Natural killer cell treated with Interleukin-12 subunit alpha and Interleukin-12 subunit beta and Interleukin-15 and Interleukin-18, amount 100 ng/mL, for 72 hours (primary cell): ENCODE results near the gene TANC1. TPM values are rescaled to one million over a fixed set of nuclear protein-coding genes. Genes with fewer than 3 reads are reported as not detected.

Experiments
- ATAC-seq, 2 donors: fragments of 150-1000 bp; cut with Tn5 transposase in 1 of 2; sonication (Bioruptor Pico), chemical (Tn5 transposase) in 1 of 2; 2 replicates each; pipeline ENCODE4 v1.10.0; 2021
- DNase-seq: peaks from one replicate; pipeline ENCODE4 v3.0.0; 2022; ENCODE audit warnings: low spot score
- H3K27ac Mint-ChIP-seq, 2 donors: 1 replicate in 1 of 2; 2 replicates in 1 of 2; pipeline ENCODE4 v1.8.0; 2022; ENCODE audit warnings: mixed read lengths in 2 of 2, mild to moderate bottlenecking in 1 of 2, moderate library complexity in 1 of 2
- H3K27me3 Mint-ChIP-seq, 2 donors: 1 replicate in 1 of 2; 2 replicates in 1 of 2; pipeline ENCODE4 v1.8.0; 2022; ENCODE audit warnings: mixed read lengths in 2 of 2
- H3K36me3 Mint-ChIP-seq: one replicate; pipeline ENCODE4 v1.8.0; 2022; ENCODE audit warnings: mixed read lengths
- H3K4me1 Mint-ChIP-seq, 2 donors: 1 replicate in 1 of 2; 2 replicates in 1 of 2; pipeline ENCODE4 v1.8.0; 2022; ENCODE audit warnings: low read depth in 2 of 2, mixed read lengths in 2 of 2, mild to moderate bottlenecking in 1 of 2
- H3K4me3 Mint-ChIP-seq: one replicate; pipeline ENCODE4 v1.8.0; 2022; ENCODE audit warnings: mixed read lengths
- H3K9me3 Mint-ChIP-seq: 2 replicates; pipeline ENCODE4 v1.8.0; 2022; ENCODE audit warnings: mixed read lengths
- total RNA-seq, 2 donors: library from RNA; stranded (reverse); gene quantifications; one replicate each; pipeline ENCODE4 v1.2.3, GENCODE V29; 2022

The TANC1 gene
- total RNA-seq, 2 donors from 2014 or later = 0.21 to 0.56 TPM

DNA sequence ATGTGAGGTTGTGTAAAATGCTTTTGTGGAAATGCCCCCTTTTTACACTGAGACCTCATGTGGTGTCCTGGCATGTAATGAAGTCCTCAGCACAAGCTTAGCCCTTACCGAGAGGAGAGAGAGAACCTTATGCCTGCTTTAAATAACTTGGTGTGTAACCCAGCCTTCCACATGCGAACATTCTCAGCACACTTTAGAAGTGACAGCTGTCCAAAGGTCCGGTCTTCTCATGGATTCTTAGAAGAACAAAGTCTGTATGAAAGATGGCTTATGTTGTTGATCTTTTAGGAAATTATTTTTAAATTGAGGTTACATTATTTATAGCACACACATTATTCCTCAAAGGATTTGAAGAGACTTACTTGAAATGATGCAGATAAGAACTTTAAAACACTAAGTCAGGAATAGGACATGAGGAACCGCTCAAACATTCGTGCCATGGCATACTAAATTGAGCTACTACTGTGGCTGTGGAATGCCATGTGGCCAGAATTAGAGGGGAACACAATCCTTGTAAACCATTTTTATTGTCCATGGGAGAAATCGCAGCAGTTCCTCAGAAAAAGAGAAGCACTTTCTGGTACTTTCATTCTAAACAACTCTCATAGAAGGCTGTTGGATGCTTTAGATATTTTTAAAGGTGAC lies 238.4 kb downstream of the TANC1 start:
- H3K4me1 Mint-ChIP-seq = peaks cover 31 to 43% of the 10 kb centered on the region in 2 donors

DNA sequence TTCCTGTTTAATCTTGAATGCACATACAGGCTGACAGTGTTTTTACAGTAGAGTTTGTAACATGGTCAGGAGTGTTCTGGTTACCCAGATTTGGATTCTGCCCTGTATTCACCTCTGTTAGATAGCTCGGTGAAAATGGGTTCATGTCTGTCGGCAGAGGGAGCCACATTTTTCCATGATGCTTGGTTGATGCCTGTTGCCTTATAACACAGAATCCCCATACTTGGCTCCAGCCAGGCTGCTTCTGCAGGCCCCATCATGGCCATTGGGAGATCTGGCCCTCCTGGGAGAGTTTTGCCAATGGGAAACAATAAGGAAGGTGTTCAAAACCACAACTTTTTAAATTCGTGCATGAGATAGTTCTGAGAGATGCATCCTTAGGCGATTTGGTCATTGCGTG lies 240.0 kb downstream of the TANC1 start:
- no peak overlapping the region for H3K27ac Mint-ChIP-seq
- peak; percentile 22 for DNase-seq

More for the DNA sequence above, 238.4 kb downstream of the TANC1 start:
- H3K27ac Mint-ChIP-seq = no peak overlapping the region
- H3K36me3 Mint-ChIP-seq = no peaks in the 10 kb centered on the region
- no peaks in the 10 kb centered on the region for H3K27me3 Mint-ChIP-seq
- DNase-seq (peak; percentile 10), ATAC-seq (no peak)
- no peaks in the 10 kb centered on the region for H3K9me3 Mint-ChIP-seq
- no peak overlapping the region for H3K4me3 Mint-ChIP-seq

DNA sequence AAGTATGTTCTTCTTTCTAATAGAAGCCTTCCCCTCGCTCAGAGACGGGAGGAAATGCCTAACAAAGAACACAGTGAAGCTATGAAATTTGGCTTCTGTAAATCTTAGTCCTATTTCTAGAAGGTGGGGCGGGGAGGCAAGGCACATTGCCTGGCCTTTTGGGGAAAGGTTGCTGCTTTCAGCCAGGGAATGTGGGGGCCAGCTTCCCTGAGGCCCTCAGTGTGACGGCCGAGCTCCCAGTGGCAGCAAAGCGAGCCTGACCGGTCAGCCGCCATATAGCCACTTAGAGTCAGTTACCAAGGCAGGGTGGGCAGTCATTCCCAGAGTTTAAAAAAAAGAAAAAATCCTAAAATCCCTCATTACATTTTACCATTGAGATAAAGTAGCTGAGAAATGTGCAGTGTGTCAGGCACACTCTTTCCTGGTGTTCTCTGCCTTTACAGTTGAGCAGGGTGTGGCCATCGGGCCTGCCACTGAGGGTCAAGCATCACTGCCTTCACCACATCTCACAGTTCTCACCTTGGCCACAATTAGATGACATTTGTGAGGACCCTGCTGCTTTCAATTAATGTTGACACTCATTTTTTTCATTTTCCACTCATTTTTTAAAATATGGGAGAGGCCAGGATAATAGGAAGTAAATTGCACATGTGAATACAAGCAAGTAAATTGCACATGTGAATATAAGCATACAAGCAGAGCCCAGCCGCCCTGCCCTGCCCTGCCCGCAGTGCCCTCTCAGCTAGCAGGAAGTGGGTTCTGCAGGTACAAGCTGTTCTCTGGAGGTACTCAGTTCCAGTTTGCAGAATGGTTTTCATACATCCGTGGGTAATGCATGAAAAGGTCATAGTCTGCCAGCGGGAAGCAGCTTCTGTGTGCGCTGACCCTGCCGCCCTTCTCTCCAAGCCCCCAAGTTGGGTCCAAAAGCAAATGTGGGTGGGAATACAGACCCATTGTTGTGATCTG lies 241.2 kb downstream of the TANC1 start:
- H3K4me1 Mint-ChIP-seq = peaks cover 26 to 39% of the 10 kb centered on the region in 2 donors
- H3K4me3 Mint-ChIP-seq = peak overlapping the region; percentile 36
- H3K36me3 Mint-ChIP-seq = no peaks in the 10 kb centered on the region
- peak overlapping the region in 1 of 2 donors; percentile 37 for H3K27ac Mint-ChIP-seq
- no peaks in the 10 kb centered on the region for H3K9me3 Mint-ChIP-seq
- no peaks in the 10 kb centered on the region for H3K27me3 Mint-ChIP-seq
- ATAC-seq = peak; percentile 56 to 62
- peak; percentile 54 for DNase-seq

More for the DNA sequence above, 240.0 kb downstream of the TANC1 start:
- H3K4me1 Mint-ChIP-seq = peaks cover 26 to 39% of the 10 kb centered on the region in 2 donors
- ATAC-seq = no peak
- no peaks in the 10 kb centered on the region for H3K36me3 Mint-ChIP-seq
- H3K4me3 Mint-ChIP-seq = no peak overlapping the region
- H3K9me3 Mint-ChIP-seq = no peaks in the 10 kb centered on the region
- no peaks in the 10 kb centered on the region for H3K27me3 Mint-ChIP-seq

DNA sequence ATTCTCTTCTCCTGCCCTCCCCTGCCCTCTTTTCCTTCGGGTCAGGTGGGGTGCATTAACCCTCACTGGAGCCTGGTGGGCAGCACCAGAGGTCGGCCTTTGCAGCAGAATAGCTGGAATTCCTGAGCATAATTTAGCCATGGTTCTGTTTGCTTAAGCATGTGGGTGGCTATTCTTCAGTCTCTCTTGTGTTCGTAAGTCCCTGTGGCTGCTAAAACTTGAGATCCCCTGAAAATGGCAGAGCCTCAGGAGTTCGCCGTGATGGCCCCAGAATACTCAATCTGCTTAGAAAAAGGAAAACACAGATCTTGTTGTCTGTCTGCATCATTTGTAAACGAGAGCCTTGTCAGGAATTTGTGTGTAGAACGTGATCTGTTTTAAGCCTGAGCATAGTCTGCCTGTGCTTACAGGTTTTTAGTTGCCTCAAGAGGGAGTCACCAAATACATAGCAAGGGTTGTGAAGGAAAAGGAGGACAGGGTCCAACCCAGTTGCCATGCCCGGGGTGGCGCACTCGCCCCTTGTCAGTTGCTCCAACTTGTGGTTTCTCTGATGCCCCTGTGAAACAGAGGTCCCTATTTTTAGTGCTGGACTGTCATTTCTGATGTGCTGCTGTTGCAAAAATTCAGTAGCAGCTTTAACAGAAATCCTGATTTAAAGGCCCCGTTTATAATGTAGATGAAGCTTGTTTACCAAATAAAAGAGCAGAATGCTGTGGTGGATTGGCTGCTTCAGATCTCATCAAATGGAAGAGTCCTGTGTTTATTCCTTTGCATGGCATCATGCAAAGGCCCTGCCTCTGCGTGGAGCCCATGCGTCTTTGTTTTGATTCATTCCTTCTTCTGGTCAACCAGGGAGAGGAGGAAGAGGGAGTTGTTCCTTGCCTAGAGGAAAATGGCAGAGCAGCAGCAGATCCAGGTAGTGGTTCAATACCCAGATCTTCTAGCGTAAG lies 243.3 kb downstream of the TANC1 start:
- no peak overlapping the region for H3K4me3 Mint-ChIP-seq
- H3K4me1 Mint-ChIP-seq = peaks cover 26 to 39% of the 10 kb centered on the region in 2 donors
- no peak for ATAC-seq
- peak overlapping the region in 1 of 2 donors; percentile 37 for H3K27ac Mint-ChIP-seq
- no peaks in the 10 kb centered on the region for H3K9me3 Mint-ChIP-seq
- no peaks in the 10 kb centered on the region for H3K27me3 Mint-ChIP-seq
- H3K36me3 Mint-ChIP-seq = no peaks in the 10 kb centered on the region
- peak; percentile 49 for DNase-seq

DNA sequence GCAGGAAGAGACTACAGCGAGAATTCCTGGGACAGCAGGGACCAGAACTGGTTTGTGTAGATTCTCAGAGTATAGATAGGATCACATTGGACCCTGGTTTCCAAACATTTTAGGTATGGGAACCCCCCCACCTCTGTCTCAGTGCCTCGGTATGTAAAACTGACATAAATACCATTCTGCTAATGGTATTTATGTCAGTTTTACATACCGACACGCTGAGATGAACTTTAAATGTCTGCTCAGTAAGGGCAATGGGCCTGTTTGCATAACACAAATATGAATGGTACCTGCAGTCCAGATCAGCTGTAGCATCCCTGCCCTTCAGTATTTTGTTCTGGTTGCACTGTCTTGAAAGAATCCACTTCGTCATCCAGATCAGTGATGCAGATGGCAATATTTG lies 244.9 kb downstream of the TANC1 start:
- no peak for ATAC-seq
- no peak overlapping the region for H3K27ac Mint-ChIP-seq
- no peaks in the 10 kb centered on the region for H3K36me3 Mint-ChIP-seq

DNA sequence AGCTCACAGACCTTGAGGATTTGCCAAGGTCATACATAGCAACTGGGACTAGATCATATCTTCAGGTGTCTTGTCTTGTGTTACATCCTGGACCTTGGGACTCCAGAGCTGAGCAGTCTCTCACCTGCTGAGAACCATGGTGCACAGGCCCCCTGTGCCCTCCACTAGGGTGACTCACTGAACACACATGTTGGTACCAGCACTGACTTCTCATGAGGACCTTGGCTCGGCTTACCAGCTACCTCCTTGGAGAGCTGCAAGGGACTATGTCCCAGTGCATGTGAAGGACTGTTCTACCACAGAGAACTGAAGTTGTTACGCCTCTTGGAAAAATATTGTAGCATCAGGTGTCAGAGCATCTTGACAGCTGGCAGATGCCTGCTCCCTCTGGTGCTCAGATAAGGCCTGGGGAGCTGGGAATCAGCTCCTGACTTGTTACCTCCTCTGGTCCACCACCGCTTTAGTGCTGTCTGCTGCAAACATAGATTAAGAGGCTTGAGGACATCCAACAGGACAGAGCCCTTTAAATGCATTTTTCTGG lies 246.0 kb downstream of the TANC1 start:
- ATAC-seq (no peak), DNase-seq (peak; percentile 50)
- Mint-ChIP-seq H3K4me3 (no peak overlapping the region), H3K27ac (no peak overlapping the region), H3K9me3 (no peaks in the 10 kb centered on the region), H3K27me3 (no peaks in the 10 kb centered on the region), H3K36me3 (no peaks in the 10 kb centered on the region), H3K4me1 (peaks cover 23 to 27% of the 10 kb centered on the region in 2 donors)

More for the DNA sequence above, 244.9 kb downstream of the TANC1 start:
- Mint-ChIP-seq H3K27me3 (no peaks in the 10 kb centered on the region), H3K9me3 (no peaks in the 10 kb centered on the region), H3K4me3 (no peak overlapping the region), H3K4me1 (peaks cover 26 to 33% of the 10 kb centered on the region in 2 donors)
- DNase-seq = no peak

DNA sequence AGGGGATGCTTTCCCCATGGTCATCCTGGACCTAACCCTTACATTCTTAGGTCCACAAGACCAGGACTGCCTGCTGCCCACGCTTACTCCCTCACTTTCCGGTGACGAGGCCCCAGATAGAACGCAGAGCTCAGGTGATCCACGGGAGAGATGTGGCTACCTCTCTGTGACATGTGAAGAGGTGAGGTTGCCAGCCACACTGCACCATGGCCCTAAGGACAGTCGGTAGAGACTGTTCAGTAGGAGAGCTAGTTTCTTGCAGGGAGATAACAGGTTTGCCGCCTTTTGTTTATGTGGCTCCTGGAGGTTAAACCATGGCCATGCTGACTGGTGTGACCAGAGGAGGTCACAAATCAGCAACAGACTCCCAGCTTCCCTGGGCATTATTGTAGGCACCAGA lies 246.7 kb downstream of the TANC1 start:
- Mint-ChIP-seq H3K27me3 (no peaks in the 10 kb centered on the region), H3K4me1 (peaks cover 16 to 19% of the 10 kb centered on the region in 2 donors), H3K9me3 (no peaks in the 10 kb centered on the region), H3K36me3 (no peaks in the 10 kb centered on the region), H3K27ac (no peak overlapping the region), H3K4me3 (no peak overlapping the region)
- ATAC-seq = no peak
- peak; percentile 42 for DNase-seq

DNA sequence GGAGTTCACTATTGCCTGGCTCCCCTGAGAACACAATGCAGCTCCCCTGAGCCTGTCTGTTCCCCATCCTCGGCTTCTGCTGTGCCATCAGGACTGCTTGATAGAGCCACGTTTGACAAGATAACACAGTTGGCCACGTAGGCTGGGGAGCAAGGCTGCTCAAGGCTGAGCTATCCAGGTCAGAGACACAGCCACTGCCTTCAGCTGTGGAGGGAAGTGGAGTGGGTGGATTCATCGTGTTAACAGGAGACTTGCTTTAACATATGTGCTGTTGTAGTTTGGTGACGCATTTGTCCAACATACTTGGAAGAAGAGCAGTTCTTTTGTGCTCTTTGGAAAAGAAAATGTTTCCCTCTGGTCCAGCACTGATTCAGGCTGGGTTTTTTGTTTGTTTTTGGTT lies 249.2 kb downstream of the TANC1 start:
- no peak for DNase-seq
- no peak for ATAC-seq

DNA sequence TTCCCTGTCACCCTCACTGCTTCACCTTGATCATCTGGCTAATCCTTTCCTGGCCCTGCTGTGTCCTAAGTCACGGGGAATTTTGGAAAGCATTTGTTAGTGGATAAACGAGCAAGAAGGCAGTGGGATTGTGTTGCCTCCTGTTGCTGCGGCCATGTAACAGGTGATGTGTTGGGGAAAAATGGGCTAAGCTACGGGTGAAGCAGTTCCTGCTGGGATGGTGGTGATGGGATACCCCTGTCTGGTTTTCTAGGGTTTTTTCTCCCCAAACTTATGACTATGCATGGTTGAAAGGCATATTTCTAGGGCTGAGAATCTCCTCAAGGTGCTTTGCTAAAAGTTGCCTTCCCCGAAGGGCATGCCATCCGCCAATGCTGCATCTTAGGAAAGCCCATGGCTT lies 249.9 kb downstream of the TANC1 start:
- Mint-ChIP-seq H3K27me3 (peaks cover 0 to 2% of the 10 kb centered on the region in 2 donors), H3K27ac (no peak overlapping the region), H3K9me3 (no peaks in the 10 kb centered on the region), H3K4me1 (peaks cover 0 to 4% of the 10 kb centered on the region in 2 donors), H3K4me3 (no peak overlapping the region), H3K36me3 (no peaks in the 10 kb centered on the region)
- ATAC-seq (no peak), DNase-seq (no peak)

More for the DNA sequence above, 249.2 kb downstream of the TANC1 start:
- H3K27me3 Mint-ChIP-seq = peaks cover 0 to 2% of the 10 kb centered on the region in 2 donors
- H3K27ac Mint-ChIP-seq = no peak overlapping the region
- H3K4me1 Mint-ChIP-seq = peaks cover 0 to 4% of the 10 kb centered on the region in 2 donors
- no peaks in the 10 kb centered on the region for H3K36me3 Mint-ChIP-seq
- H3K4me3 Mint-ChIP-seq = no peak overlapping the region
- no peaks in the 10 kb centered on the region for H3K9me3 Mint-ChIP-seq

DNA sequence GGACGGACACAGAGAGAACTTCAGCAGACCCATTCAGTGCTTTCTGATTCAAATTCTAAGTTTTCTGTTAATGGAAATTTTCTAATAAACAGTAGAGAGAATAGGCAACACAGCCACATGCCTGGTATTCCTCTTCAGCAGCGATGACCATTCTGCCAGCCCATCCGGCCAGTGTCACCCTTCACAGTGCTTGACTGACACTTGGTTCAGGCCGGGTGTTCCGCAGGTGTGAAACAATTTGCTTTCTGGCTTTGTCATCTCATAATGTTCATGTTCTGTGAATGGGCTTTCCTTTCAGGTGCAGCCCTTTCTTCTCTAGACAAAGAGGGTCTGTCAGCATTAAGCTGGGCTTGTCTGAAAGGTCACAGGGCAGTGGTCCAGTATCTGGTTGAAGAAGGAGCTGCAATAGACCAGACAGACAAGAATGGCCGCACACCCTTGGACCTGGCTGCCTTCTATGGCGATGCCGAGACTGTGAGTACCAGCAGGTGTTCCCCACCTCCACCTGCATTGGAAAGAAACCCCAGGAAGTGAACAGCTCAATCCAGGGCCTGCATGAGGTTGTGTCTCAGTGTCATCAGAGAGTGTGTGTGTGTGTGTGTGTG lies 251.1 kb downstream of the TANC1 start:
- no peaks in the 10 kb centered on the region for H3K36me3 Mint-ChIP-seq
- no peaks in the 10 kb centered on the region for H3K9me3 Mint-ChIP-seq
- ATAC-seq = no peak
- peaks cover 0 to 2% of the 10 kb centered on the region in 2 donors for H3K27me3 Mint-ChIP-seq
- peaks cover 10% of the 10 kb centered on the region in 2 donors for H3K4me1 Mint-ChIP-seq
- no peak overlapping the region for H3K4me3 Mint-ChIP-seq
- no peak overlapping the region for H3K27ac Mint-ChIP-seq
- DNase-seq = peak; percentile 26

DNA sequence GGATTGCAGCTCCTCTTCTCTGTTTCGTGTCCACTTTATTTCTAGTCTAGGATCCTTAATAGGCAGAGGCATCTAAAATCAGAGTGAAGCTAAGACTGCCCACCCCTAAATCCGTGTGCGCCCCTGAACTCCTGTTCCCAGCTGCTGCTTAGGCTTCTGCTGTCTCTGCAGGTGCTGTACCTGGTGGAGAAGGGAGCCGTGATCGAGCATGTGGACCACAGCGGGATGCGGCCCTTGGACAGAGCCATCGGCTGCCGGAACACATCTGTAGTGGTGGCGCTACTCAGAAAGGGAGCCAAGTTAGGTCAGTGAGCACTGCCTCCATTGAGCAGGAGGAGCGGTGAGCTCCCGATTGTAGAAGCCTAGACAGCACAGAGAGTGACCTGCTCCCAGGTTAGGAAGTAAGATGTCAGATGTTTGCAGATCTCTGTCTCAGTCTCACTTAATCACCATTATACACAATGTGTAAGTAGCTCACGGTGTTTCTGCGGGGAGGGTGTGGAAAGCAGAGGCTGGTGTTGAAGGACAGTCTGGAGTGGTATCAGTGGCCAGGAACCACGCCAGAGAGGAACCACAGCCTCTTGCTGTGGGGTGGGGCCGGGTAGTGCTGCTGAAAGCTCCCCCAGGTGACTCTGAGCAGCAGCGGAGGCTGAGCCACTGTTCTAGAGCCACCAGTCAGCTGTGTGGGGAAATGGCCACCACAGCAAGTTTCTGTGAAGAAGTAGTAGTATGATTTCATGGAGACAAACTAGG lies 255.8 kb downstream of the TANC1 start:
- no peak for ATAC-seq
- Mint-ChIP-seq H3K36me3 (no peaks in the 10 kb centered on the region), H3K4me1 (peaks cover 32 to 46% of the 10 kb centered on the region in 2 donors)

More for the DNA sequence above, 255.8 kb downstream of the TANC1 start:
- peak overlapping the region; percentile 42 for H3K4me3 Mint-ChIP-seq
- no peak overlapping the region for H3K27ac Mint-ChIP-seq
- peaks cover 0 to 2% of the 10 kb centered on the region in 2 donors for H3K27me3 Mint-ChIP-seq
- DNase-seq = no peak
- no peaks in the 10 kb centered on the region for H3K9me3 Mint-ChIP-seq
